ENCODE data around the gene ERICH2. TPM values are rescaled to one million over a fixed set of nuclear protein-coding genes. Genes with fewer than 3 reads are reported as not detected.

ERICH2 gene
- total RNA-seq, 1 donor from 2014 or later = not detected

GRCh38 chr2:170740660-170741059 lies 29.5 kb upstream of the ERICH2 start:
- Mint-ChIP-seq H3K27me3 (ENCODE audit: low read depth) (no peaks in the 10 kb centered on the region), H3K27ac (ENCODE audit: unreplicated experiment) (no peak overlapping the region), H3K36me3 (ENCODE audit: low read depth) (no peaks in the 10 kb centered on the region), H3K9me3 (no peaks in the 10 kb centered on the region), H3K4me3 (no peak overlapping the region), H3K4me1 (no peaks in the 10 kb centered on the region)
- TF ChIP-seq, protein P1, sequence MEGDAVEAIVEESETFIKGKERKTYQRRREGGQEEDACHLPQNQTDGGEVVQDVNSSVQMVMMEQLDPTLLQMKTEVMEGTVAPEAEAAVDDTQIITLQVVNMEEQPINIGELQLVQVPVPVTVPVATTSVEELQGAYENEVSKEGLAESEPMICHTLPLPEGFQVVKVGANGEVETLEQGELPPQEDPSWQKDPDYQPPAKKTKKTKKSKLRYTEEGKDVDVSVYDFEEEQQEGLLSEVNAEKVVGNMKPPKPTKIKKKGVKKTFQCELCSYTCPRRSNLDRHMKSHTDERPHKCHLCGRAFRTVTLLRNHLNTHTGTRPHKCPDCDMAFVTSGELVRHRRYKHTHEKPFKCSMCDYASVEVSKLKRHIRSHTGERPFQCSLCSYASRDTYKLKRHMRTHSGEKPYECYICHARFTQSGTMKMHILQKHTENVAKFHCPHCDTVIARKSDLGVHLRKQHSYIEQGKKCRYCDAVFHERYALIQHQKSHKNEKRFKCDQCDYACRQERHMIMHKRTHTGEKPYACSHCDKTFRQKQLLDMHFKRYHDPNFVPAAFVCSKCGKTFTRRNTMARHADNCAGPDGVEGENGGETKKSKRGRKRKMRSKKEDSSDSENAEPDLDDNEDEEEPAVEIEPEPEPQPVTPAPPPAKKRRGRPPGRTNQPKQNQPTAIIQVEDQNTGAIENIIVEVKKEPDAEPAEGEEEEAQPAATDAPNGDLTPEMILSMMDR (conservative IDR thresholded peaks at IDR 0.05) = no peak
- DNase-seq (ENCODE audit: low read depth, low spot score) = no peak

DNA sequence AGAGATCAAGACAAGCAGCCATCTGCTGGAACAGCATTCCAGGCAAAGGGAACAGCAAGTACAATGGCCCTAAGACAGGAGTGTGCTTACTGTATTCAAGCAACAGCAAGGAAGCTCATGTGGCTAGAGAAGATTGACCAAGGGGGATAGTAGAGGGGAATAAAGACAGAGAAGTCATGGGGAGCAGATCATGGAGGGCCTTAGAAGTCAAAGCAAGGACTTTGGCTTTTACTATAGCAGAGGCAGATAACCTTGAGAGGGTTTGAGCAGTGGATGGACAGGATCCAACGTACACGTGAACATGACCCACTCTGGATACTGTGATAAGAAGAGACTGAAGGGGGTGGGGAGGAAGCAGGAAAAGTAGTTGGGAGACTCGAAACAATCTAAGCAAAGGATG lies 28.2 kb upstream of the ERICH2 start:
- TF ChIP-seq, protein P1 (conservative IDR thresholded peaks at IDR 0.05) = no peak
- Mint-ChIP-seq H3K4me1 (no peaks in the 10 kb centered on the region), H3K27me3 (ENCODE audit: low read depth) (no peaks in the 10 kb centered on the region), H3K9me3 (no peaks in the 10 kb centered on the region), H3K27ac (ENCODE audit: unreplicated experiment) (no peak overlapping the region), H3K36me3 (ENCODE audit: low read depth) (no peaks in the 10 kb centered on the region), H3K4me3 (no peak overlapping the region)
- no peak for DNase-seq (ENCODE audit: low read depth, low spot score)

DNA sequence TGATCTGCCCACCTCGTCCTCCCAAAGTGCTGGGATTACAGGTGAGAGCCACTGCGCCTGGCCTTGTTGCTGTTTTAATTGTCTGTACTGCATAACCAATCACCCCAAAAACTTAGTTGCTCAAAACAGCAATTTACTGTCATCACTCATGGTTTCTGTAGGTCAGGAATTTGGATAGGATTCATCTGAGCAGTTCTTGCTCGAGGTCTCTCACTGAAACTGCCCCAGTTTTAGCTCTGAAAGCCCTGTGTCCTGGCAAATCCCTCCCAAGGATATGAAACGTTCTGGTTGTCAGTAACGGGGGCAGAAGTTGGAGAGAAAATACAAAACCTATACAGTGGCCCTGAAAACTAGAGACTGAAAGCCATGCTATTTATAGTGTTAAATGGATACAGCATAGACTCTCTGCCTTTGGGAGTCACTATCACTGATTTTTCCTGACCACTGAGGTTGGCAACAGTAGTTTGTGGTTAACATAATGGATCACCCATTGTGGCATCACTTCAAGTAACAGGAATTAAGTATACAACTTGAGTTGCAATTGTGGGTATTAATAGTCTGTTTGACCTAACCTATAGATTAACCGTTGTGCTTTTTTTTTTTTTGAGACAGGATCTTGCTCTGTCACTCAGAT lies 27.2 kb upstream of the ERICH2 start:
- DNase-seq (ENCODE audit: low read depth, low spot score) = no peak
- H3K27ac Mint-ChIP-seq (ENCODE audit: unreplicated experiment) = no peak overlapping the region
- H3K9me3 Mint-ChIP-seq = no peaks in the 10 kb centered on the region
- no peaks in the 10 kb centered on the region for H3K4me1 Mint-ChIP-seq
- TF ChIP-seq, protein P1 (conservative IDR thresholded peaks at IDR 0.05) = no peak
- H3K27me3 Mint-ChIP-seq (ENCODE audit: low read depth) = no peaks in the 10 kb centered on the region
- no peak overlapping the region for H3K4me3 Mint-ChIP-seq
- H3K36me3 Mint-ChIP-seq (ENCODE audit: low read depth) = no peaks in the 10 kb centered on the region

DNA sequence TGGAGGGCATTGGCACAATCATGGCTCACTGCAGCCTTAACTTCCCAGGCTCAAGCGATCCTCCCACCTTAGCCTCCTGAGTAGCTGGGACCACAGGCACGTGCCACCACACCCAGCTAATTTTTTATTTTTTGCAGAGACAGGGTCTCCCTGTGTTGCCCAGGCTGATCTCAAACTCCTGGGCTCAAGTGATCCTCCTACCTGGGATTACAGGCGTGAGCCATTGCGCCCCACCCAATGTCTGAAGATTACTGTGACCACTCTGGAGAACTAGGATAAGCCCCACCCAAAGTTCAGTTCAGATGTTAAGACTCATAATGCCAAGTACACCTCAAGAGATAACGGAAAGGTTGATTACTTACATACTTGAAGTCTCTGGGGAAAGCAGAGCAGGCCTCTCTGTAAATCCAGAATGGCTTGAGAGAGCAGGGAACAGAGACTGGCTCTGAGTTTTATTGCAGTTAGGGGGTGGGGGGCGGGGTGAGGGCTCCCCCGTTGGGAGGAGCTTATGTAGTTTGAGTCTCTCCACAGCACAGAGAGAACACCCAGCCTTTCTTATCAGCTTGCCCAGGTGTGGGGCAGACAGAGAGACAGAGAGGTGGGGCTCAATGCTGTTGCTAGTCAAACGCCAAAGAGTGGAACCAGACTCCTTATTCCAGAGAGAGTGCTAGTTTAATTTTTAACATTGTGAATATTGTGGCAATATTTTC lies 26.5 kb upstream of the ERICH2 start:
- H3K4me3 Mint-ChIP-seq = no peak overlapping the region
- H3K9me3 Mint-ChIP-seq = no peaks in the 10 kb centered on the region
- H3K4me1 Mint-ChIP-seq = no peaks in the 10 kb centered on the region

DNA sequence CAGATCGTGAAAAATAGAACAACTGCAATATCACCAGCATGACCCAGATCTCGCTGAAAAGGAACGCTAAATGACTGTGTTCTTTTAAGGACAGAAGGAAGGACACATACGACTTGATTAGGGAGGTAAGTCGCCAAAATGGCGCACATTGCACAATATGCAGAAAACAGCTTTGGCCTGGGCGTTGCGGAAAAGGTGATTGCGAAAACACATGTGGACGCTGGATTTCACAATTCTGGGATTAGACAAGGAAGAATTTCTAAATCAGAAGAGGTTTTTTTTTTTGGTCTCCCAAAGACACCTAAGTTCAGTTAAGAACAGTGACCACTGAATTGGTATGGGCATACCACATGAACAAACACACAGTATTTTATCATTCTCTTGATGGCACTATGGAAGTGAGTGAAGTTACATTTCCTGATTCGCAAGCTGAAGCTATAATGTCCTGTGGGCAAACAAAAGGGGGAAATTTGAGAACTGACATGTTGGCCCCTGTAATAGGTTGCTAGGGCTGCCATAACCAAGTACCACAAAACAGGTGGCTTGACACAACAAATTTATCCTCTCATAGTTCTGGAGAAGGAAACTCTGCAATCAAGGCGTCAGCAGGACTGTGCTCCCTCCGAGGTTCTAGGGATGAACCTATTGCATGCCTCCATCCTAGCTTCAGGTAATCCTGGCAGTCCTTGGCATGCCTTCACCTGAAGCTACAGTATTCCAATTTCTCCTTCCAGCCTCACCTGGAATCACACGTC lies 25.8 kb upstream of the ERICH2 start:
- Mint-ChIP-seq H3K4me1 (no peaks in the 10 kb centered on the region), H3K27me3 (ENCODE audit: low read depth) (no peaks in the 10 kb centered on the region), H3K27ac (ENCODE audit: unreplicated experiment) (no peak overlapping the region), H3K9me3 (no peaks in the 10 kb centered on the region), H3K36me3 (ENCODE audit: low read depth) (no peaks in the 10 kb centered on the region), H3K4me3 (no peak overlapping the region)
- TF ChIP-seq, protein P1 (conservative IDR thresholded peaks at IDR 0.05) = no peak
- no peak for DNase-seq (ENCODE audit: low read depth, low spot score)

More for the DNA sequence above, 26.5 kb upstream of the ERICH2 start:
- TF ChIP-seq, protein P1 (conservative IDR thresholded peaks at IDR 0.05) = no peak
- H3K36me3 Mint-ChIP-seq (ENCODE audit: low read depth) = no peaks in the 10 kb centered on the region
- DNase-seq (ENCODE audit: low read depth, low spot score) = no peak
- H3K27ac Mint-ChIP-seq (ENCODE audit: unreplicated experiment) = no peak overlapping the region
- no peaks in the 10 kb centered on the region for H3K27me3 Mint-ChIP-seq (ENCODE audit: low read depth)
